Left ventricle myocardium inferior (tissue), 1 donor: Measurements from ENCODE around the gene FOXN3. TPM values are rescaled to one million over a fixed set of nuclear protein-coding genes. Genes with fewer than 3 reads are reported as not detected.
"Not testable (repeated sequence)": the region's sequence is repeated elsewhere in the genome, so short reads cannot be mapped to it uniquely, and the experiment has no call there.

Experiments used
- DNase-seq: peaks from one replicate; pipeline ENCODE4 v3.0.0-alpha.2; 2020
- H3K27ac ChIP-seq: fragments of 200-600 bp; replicated peaks from 2 replicates; pipeline ENCODE4 v1.8.0; 2021
- H3K27me3 ChIP-seq: fragments of 200-600 bp; 2 replicates; pipeline ENCODE4 v1.8.0; 2021; ENCODE audit warnings: low read depth
- H3K36me3 ChIP-seq: fragments of 200-600 bp; 2 replicates; pipeline ENCODE4 v1.8.0; 2021
- H3K4me1 ChIP-seq: fragments of 200-600 bp; 2 replicates; pipeline ENCODE4 v1.8.0; 2021
- H3K4me3 ChIP-seq: fragments of 200-600 bp; 2 replicates; pipeline ENCODE4 v1.8.0; 2021; ENCODE audit warnings: mild to moderate bottlenecking, moderate library complexity
- H3K9me3 ChIP-seq: fragments of 200-600 bp; replicated peaks from 2 replicates; pipeline ENCODE4 v1.8.0; 2021
- intact Hi-C: fragments of 100-400 bp; cut with micrococcal nuclease; formaldehyde crosslinking; loops from one replicate; pipeline ENCODE4 v1.11.0; 2022
- total RNA-seq: library from RNA; stranded (reverse); fragmentation: NEBNext Ultra II Directional; extraction: Animal tissue kit (Norgen Biotek cat#: 25700); gene quantifications from one replicate; pipeline ENCODE4 v1.2.1, GENCODE V29; 2021
- TF ChIP-seq, protein P1 (sequence below): fragments of 200-600 bp; IDR thresholded peaks from 2 replicates; pipeline ENCODE4 v1.8.0; 2021; ENCODE audit warnings: antibody characterized with exemption, mild to moderate bottlenecking, borderline replicate concordance
- donor health status: DM: no; HTN: yes; CAD: no; lungs with severe emphysema.

FOXN3 gene
- total RNA-seq, 1 donor from 2014 or later = 120 TPM

- TF ChIP-seq, protein P1, sequence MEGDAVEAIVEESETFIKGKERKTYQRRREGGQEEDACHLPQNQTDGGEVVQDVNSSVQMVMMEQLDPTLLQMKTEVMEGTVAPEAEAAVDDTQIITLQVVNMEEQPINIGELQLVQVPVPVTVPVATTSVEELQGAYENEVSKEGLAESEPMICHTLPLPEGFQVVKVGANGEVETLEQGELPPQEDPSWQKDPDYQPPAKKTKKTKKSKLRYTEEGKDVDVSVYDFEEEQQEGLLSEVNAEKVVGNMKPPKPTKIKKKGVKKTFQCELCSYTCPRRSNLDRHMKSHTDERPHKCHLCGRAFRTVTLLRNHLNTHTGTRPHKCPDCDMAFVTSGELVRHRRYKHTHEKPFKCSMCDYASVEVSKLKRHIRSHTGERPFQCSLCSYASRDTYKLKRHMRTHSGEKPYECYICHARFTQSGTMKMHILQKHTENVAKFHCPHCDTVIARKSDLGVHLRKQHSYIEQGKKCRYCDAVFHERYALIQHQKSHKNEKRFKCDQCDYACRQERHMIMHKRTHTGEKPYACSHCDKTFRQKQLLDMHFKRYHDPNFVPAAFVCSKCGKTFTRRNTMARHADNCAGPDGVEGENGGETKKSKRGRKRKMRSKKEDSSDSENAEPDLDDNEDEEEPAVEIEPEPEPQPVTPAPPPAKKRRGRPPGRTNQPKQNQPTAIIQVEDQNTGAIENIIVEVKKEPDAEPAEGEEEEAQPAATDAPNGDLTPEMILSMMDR = no peak
- H3K36me3 ChIP-seq = peaks cover 28% of the 10 kb centered on the region
- DNase-seq = no peak
These were observed 256.6 kb downstream of the FOXN3 start for GRCh38 chr14:89160437-89160836.

DNA sequence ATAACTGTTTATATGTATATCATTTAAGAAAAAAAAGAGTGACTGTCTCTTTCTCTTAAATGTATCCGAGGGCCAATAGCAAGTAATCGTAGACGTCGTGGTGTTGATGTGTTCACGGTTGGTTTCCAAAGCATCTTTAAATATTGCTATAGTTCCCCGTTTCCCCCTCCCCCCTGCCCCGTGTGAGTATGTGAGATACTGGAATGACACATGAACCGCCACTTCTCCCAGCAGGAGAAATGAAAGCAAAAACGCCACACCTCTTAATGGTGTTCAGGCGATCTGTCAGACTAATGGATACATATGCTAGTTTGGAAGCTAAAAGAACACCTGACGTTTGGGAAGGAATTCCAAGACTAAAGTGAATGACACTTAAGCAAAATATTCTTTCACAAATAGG lies 258.3 kb downstream of the FOXN3 start:
- Histone ChIP-seq H3K27me3 (no peaks in the 10 kb centered on the region), H3K36me3 (peaks cover 30% of the 10 kb centered on the region)
- no peak for DNase-seq

More at GRCh38 chr14:89160437-89160836, 256.6 kb downstream of the FOXN3 start:
- intact Hi-C loops = no loop called here
- H3K4me1 ChIP-seq = peaks cover 22% of the 10 kb centered on the region
- H3K27ac ChIP-seq = no peak overlapping the region
- no peaks in the 10 kb centered on the region for H3K9me3 ChIP-seq
- H3K4me3 ChIP-seq = no peak overlapping the region
- no peaks in the 10 kb centered on the region for H3K27me3 ChIP-seq

GRCh38 chr14:89158104-89158503 lies 258.9 kb downstream of the FOXN3 start:
- intact Hi-C loops, H3K27me3 ChIP-seq, H3K4me3 ChIP-seq, H3K4me1 ChIP-seq, H3K9me3 ChIP-seq, H3K27ac ChIP-seq, DNase-seq: not testable (repeated sequence)
- peaks cover 30% of the 10 kb centered on the region for H3K36me3 ChIP-seq

More for the DNA sequence above, 258.3 kb downstream of the FOXN3 start:
- Histone ChIP-seq H3K4me3 (no peak overlapping the region), H3K4me1 (peaks cover 4% of the 10 kb centered on the region), H3K27ac (no peak overlapping the region), H3K9me3 (no peaks in the 10 kb centered on the region)
- intact Hi-C loops = no loop called here
- TF ChIP-seq, protein P1 = no peak

- H3K4me3 ChIP-seq = no peak overlapping the region
- H3K36me3 ChIP-seq = peaks cover 15% of the 10 kb centered on the region
- no peak for DNase-seq
- TF ChIP-seq, protein P1 = no peak
- H3K9me3 ChIP-seq = no peaks in the 10 kb centered on the region
- H3K27ac ChIP-seq = no peak overlapping the region
- H3K4me1 ChIP-seq = no peaks in the 10 kb centered on the region
- intact Hi-C loops = no loop called here
- no peaks in the 10 kb centered on the region for H3K27me3 ChIP-seq
These were observed 261.5 kb downstream of the FOXN3 start for GRCh38 chr14:89155491-89155890.

- DNase-seq, intact Hi-C loops: not testable (repeated sequence)
These were observed 265.3 kb downstream of the FOXN3 start for GRCh38 chr14:89151693-89152092.

DNA sequence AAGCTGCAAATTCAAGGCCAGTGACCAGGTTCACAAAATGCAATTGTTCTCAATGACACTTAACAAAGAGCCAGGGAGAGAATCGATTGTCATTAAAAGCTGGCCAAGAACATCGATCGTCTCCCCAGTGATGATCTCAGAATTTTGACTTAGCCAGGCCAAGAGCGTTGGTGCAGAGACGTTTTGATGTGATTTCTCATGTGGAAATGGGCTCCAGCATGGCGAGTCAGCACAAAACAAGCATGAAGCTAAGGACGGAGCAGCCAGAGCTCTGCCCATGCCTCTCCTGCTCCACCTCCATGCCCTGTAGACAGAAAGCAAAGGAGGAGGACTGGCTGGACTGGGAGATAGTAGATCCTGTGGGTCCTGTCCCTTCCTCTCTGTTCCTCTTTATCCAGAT lies 270.8 kb downstream of the FOXN3 start:
- intact Hi-C loops = no loop called here
- Histone ChIP-seq H3K27me3 (no peaks in the 10 kb centered on the region), H3K4me3 (no peak overlapping the region), H3K9me3 (no peaks in the 10 kb centered on the region), H3K36me3 (no peaks in the 10 kb centered on the region), H3K4me1 (peaks cover 4% of the 10 kb centered on the region), H3K27ac (no peak overlapping the region)
- TF ChIP-seq, protein P1 = no peak
- DNase-seq = no peak

More at GRCh38 chr14:89151693-89152092, 265.3 kb downstream of the FOXN3 start:
- H3K27me3 ChIP-seq, H3K4me1 ChIP-seq, H3K4me3 ChIP-seq, H3K9me3 ChIP-seq, H3K36me3 ChIP-seq, H3K27ac ChIP-seq: not testable (repeated sequence)

- intact Hi-C loops = no loop called here
These were observed 272.4 kb downstream of the FOXN3 start for GRCh38 chr14:89144642-89145041.

More at GRCh38 chr14:89144642-89145041, 272.4 kb downstream of the FOXN3 start:
- Histone ChIP-seq H3K36me3 (no peaks in the 10 kb centered on the region), H3K9me3 (no peaks in the 10 kb centered on the region), H3K27ac (no peak overlapping the region), H3K4me1 (peaks cover 4% of the 10 kb centered on the region), H3K4me3 (no peak overlapping the region), H3K27me3 (no peaks in the 10 kb centered on the region)
- TF ChIP-seq, protein P1 = no peak
- no peak for DNase-seq
